ENCODE data around the gene LRRC56.

The LRRC56 gene

GRCh38 chr11:548700-549603 lies 11.6 kb downstream of the LRRC56 start:
- CTCF ChIA-PET = interaction anchor here (0.6 kb wide), 1 partner anchor 18 kb away, joined by 3 read pairs; no protein-coding TSS in a partner anchor
- no peak for DNase-seq (ENCODE audit: low spot score)
- POLR2A ChIA-PET (ENCODE audit: low non-redundant PET) = no interaction called here
- peak overlapping the region; percentile 29; the same call in 1 of the 2 replicates for H3K27ac ChIP-seq
- TF ChIP-seq, protein P1, sequence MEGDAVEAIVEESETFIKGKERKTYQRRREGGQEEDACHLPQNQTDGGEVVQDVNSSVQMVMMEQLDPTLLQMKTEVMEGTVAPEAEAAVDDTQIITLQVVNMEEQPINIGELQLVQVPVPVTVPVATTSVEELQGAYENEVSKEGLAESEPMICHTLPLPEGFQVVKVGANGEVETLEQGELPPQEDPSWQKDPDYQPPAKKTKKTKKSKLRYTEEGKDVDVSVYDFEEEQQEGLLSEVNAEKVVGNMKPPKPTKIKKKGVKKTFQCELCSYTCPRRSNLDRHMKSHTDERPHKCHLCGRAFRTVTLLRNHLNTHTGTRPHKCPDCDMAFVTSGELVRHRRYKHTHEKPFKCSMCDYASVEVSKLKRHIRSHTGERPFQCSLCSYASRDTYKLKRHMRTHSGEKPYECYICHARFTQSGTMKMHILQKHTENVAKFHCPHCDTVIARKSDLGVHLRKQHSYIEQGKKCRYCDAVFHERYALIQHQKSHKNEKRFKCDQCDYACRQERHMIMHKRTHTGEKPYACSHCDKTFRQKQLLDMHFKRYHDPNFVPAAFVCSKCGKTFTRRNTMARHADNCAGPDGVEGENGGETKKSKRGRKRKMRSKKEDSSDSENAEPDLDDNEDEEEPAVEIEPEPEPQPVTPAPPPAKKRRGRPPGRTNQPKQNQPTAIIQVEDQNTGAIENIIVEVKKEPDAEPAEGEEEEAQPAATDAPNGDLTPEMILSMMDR (conservative IDR thresholded peaks at IDR 0.05; ENCODE audit: low read depth) = no peak

- no peak for DNase-seq (ENCODE audit: low spot score)
- TF ChIP-seq, protein P1 (conservative IDR thresholded peaks at IDR 0.05; ENCODE audit: low read depth) = no peak
- ChIA-PET CTCF (no interaction called here), POLR2A (ENCODE audit: low non-redundant PET) (no interaction called here)
- no peak overlapping the region for H3K27ac ChIP-seq
Observed at GRCh38 chr11:550021-550745, 12.9 kb downstream of the LRRC56 start.

DNA sequence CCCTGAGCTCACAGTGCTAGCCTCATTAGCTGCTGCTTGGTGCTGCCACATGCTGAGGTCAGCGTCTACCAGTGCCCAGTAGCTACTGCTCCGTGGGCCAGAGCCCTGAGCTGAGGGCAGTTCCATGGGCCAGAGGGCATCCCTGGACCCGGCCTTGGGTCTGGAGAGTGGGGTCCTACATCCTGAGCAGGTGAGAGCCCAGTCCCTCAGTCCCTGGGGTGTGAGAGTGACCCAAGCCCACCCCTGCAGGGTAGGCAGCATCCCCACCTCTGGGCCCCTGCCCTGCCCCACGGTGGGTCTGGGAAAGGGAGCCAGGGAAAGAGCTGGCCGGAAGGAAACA lies 13.4 kb downstream of the LRRC56 start:
- ChIA-PET CTCF (interaction anchor here (0.6 kb wide), 2 partner anchors 63 to 505 kb away, joined by 3 to 5 read pairs; no protein-coding TSS in a partner anchor), POLR2A (ENCODE audit: low non-redundant PET) (no interaction called here)
- no peak overlapping the region for H3K27ac ChIP-seq
- TF ChIP-seq, protein P1 (conservative IDR thresholded peaks at IDR 0.05; ENCODE audit: low read depth) = no peak
- DNase-seq (ENCODE audit: low spot score) = no peak

DNA sequence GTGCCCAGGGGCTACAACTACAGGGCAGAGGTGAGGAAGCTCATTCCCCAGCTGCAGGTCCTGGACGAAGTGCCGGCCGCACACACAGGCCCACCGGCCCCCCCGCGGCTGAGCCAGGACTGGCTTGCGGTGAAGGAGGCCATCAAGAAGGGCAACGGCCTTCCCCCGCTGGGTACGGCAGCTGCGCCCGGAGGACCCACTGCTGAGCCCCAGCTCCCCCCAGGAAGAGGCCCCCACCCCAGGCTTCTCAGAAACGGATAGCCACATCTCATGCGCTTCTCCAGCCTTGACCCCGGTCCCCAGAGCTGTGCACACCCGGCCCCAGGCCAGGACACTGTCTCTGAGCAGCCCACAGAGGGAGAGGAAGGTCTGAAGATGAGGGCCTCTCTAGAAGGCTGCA lies 13.8 kb downstream of the LRRC56 start:
- TF ChIP-seq, protein P1 (conservative IDR thresholded peaks at IDR 0.05; ENCODE audit: low read depth) = no peak
- no peak overlapping the region; the same call in 1 of the 2 replicates for H3K27ac ChIP-seq
- CTCF ChIA-PET = interaction anchor here (0.6 kb wide), 3 partner anchors 63 to 505 kb away, joined by 3 to 5 read pairs (median 3); no protein-coding TSS in a partner anchor
- POLR2A ChIA-PET (ENCODE audit: low non-redundant PET) = no interaction called here
- DNase-seq (ENCODE audit: low spot score) = no peak

- TF ChIP-seq, protein P1 (conservative IDR thresholded peaks at IDR 0.05; ENCODE audit: low read depth) = no peak
- peak overlapping the region; percentile 9; the same call in 1 of the 2 replicates for H3K27ac ChIP-seq
- POLR2A ChIA-PET (ENCODE audit: low non-redundant PET) = no interaction called here
- CTCF ChIA-PET = interaction anchor here (0.6 kb wide), 1 partner anchor 233 kb away, joined by 3 read pairs; no protein-coding TSS in a partner anchor
- no peak for DNase-seq (ENCODE audit: low spot score)
Observed at GRCh38 chr11:551596-551995, 14.3 kb downstream of the LRRC56 start.
